Raji (cell line): ENCODE data around the gene PRDM2.

Source experiments
- POLR2A ChIP-seq: IDR thresholded peaks from 2 replicates; pipeline ENCODE4 v1.6.1; 2011; ENCODE audit warnings: low read depth, low read length, control low read depth; ENCODE audit not compliant: insufficient read depth

Gene PRDM2

DNA sequence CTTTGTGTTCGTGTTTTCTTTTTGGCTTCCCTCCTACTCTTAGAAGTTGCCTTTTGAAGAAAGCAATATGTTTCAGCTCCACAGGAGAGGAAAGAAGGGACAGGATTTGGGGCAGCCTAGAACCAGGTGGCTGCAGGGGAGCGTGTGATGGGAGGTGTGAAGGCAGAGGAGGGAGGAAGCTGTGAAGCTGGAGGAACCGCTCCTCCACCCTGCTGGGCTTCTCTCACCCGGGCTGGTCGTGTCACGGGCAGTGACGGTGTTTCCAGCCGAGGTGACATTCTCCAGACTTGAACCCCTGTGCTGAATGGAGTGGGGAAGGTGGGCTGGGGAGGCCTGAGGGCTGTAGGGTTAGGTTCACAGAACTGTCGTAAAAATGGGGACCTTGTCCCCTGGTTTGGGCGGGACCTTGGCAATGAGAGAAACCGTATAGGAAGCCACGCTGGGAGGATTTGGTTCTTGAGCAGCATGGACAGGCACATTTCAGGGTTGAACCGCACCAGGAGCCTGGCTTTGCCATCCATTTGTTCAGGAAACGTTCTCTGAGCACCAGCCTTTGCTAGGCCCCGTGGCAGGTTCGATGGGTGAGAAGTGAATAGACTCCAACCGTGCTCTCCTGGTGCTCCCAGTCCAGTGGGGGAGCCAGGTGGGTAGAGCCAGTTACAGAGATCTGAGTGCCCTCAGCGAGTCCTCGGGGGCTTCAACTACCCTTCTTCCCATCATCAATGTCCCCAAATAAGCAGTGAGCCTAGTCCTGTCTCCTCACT, 103.0 kb downstream of the PRDM2 start:
- TF ChIP-seq POLR2A = no peak

GRCh38 chr1:13803546-13804239, 103.7 kb downstream of the PRDM2 start:
- no peak for TF ChIP-seq POLR2A

DNA sequence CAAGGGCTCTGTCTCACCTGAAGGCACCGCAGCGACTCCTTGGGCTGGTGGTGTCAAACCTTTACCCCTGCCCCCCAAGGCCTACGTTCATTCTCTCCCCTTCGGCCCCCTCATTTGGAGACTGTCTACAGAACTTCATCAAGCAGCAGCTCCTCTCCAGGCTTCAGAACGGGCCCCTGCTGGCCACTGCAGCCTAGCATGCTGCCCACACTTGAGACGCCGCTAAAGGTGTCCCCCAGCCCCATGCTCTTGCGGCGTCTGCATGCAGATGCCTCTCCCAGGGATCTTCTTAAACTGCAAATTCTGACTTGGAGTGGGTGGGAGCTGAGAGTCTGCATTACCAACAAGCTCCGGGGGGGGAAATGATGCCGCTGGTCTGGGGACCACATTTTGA, 104.2 kb downstream of the PRDM2 start:
- no peak for TF ChIP-seq POLR2A

DNA sequence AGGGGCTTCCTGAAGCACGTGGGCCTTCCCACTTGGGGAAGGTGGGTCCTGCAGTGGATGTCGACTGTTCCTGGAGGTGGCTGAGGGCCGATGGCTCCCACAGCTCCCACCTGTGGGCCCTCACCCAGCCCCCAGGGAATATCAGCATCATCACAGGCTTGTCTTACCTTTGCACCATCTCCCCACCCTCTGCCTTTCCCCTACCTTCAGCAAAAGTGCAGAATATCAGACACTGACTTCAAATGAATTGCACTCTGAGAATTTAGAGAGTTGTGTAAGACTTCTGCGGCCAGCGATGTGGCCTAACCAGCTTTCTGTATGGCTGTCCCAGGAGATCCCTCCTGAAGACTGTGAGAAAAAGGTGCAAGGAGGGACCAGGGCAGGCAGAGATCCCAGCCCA, 105.4 kb downstream of the PRDM2 start:
- TF ChIP-seq POLR2A = no peak

GRCh38 chr1:13806108-13806507, 106.1 kb downstream of the PRDM2 start:
- no peak for TF ChIP-seq POLR2A

GRCh38 chr1:13807209-13807608, 107.2 kb downstream of the PRDM2 start:
- TF ChIP-seq POLR2A = no peak

- no peak for TF ChIP-seq POLR2A
Observed at GRCh38 chr1:13808729-13809131, 108.7 kb downstream of the PRDM2 start.

GRCh38 chr1:13809461-13810159, 109.6 kb downstream of the PRDM2 start:
- TF ChIP-seq POLR2A = no peak

GRCh38 chr1:13812456-13813397, 112.7 kb downstream of the PRDM2 start:
- TF ChIP-seq POLR2A = no peak

DNA sequence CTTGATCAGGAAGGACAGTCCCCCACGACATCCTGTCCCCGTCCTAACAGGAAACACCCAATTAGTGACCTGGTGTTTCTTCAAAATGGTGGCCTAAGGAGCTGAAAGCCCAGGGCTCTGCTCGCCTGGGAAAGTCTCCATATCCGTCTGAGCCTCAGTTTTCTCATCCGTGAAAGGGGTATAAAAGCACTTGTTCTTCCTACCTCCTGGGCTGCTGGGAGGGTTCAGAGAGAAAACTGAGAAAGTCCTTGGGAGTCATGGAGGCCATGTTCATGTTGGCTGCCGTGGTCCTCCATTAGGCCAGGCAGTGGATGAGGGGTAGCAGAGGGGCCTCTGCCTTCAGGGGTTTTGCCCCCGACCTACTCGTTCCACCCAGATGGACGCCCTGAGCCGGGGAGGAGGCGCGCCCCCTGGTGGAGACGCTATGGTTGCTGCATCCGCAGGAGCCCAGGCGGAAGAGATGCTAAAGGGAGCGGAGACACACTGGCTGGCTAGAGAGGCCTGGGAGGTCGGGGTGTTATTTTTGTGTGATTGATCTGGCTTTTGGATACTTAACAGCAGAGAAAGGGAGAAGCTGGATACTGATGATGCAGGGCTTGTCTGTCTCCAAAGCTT, 113.5 kb downstream of the PRDM2 start:
- TF ChIP-seq POLR2A = no peak

- TF ChIP-seq POLR2A = no peak
Observed at GRCh38 chr1:13814131-13814530, 114.1 kb downstream of the PRDM2 start.

- TF ChIP-seq POLR2A = no peak
Observed at GRCh38 chr1:13816016-13816760, 116.2 kb downstream of the PRDM2 start.

GRCh38 chr1:13817906-13818305, 117.9 kb downstream of the PRDM2 start:
- no peak for TF ChIP-seq POLR2A

GRCh38 chr1:13818926-13819325, 118.9 kb downstream of the PRDM2 start:
- no peak for TF ChIP-seq POLR2A
